Camera-type eye (tissue), 1 donor: ENCODE data around the gene COA6. TPM values are rescaled to one million over a fixed set of nuclear protein-coding genes. Genes with fewer than 3 reads are reported as not detected.

ENCODE experiments used
- total RNA-seq: library from RNA; depleted of rRNA; stranded (reverse); fragments of >200 nt; gene quantifications from one replicate; pipeline ENCODE4 v1.2.3, GENCODE V29; 2014

Gene COA6
- 16.4 TPM for total RNA-seq

GRCh38 chr1:234373064-234373958 lies at the start of gene COA6:
Gene COA6, plus strand, starts transcription at chr1:234373456. Its CDS starts 11 bp downstream, at chr1:234373467.

Other genes with a start within 250 kb of the COA6 start
- 56.7 TPM for gene TARBP1, start 105.7 kb downstream of the COA6 start, total RNA-seq
- 169 TPM for gene IRF2BP2, start 236.7 kb downstream of the COA6 start, total RNA-seq